K562 (cell line): Measurements from ENCODE around the gene GNAZ. TPM values are rescaled to one million over a fixed set of nuclear protein-coding genes. Genes with fewer than 3 reads are reported as not detected.
A peak's percentile ranks its signal among the peaks of the same experiment; 100 is the strongest.

Source experiments
- ATAC-seq: fragments of 200-7000 bp; cut with Tn5 transposase; 3 replicates; pipeline ENCODE4 v1.9.1; 2020; ENCODE audit warnings: moderate library complexity
- BruUV-seq: library from RNA; stranded (reverse); fragments of 400-500 nt; replicated peaks from 2 replicates; lab custom pipeline; 2021; lab: Mats Ljungman, UMichigan
- CTCF ChIA-PET: fragments of 300-600 bp; formaldehyde crosslinking; extraction: SDS; loops from one replicate; lab custom pipeline; 2021; ENCODE audit warnings: low intra/inter-chr PET ratio; lab: Yijun Ruan, JAX
- POLR2A ChIA-PET: fragments of 300-600, 350-650 bp; sonication (Branson Sonifier 250); formaldehyde crosslinking; extraction: SDS; loops from one replicate; lab custom pipeline; 2021; ENCODE audit warnings: antibody characterized with exemption, inconsistent platforms; lab: Yijun Ruan, JAX
- DNase-seq, 4 experiments: peaks; one replicate each; pipeline versions ENCODE4 v3.0.0 to v3.0.0-alpha.2; 2011 to 2018; ENCODE audit warnings: low spot score in 3 of 4, mixed read lengths in 3 of 4; ENCODE audit errors: extremely low read depth in 1 of 4
- FAIRE-seq: peaks from 2 replicates; lab custom pipeline; 2011; peaks lifted over from hg19 to GRCh38; lab: Jason Lieb, UNC
- H2AFZ ChIP-seq: 2 replicates; pipeline ENCODE4 v1.6.0; 2011; ENCODE audit warnings: low read depth, low read length, control low read depth, inconsistent platforms
- H3K27ac ChIP-seq: fragments of 200-600 bp; 3 replicates; pipeline ENCODE4 v1.8.0; 2011; ENCODE audit warnings: low read depth, mild to moderate bottlenecking, control low read depth, inconsistent platforms, low read length, moderate library complexity, mixed read lengths; ENCODE audit errors: extremely low read depth
- H3K27me3 ChIP-seq, 2 experiments: fragments of 300-600 bp in 1 of 2; 2 replicates in 1 of 2; 3 replicates in 1 of 2; pipeline versions ENCODE4 v1.6.0 to v1.8.0; 2011; ENCODE audit warnings: inconsistent platforms in 2 of 2, low read length in 2 of 2, mild to moderate bottlenecking in 1 of 2, mixed read lengths in 1 of 2, moderate library complexity in 1 of 2; ENCODE audit not compliant: control insufficient read depth in 2 of 2, insufficient read depth in 2 of 2
- H3K36me3 ChIP-seq: fragments of 300-600 bp; 3 replicates; pipeline ENCODE4 v1.8.0; 2011; ENCODE audit warnings: mild to moderate bottlenecking, low read length, inconsistent platforms; ENCODE audit not compliant: control insufficient read depth, insufficient read depth
- H3K4me1 ChIP-seq, 2 experiments: fragments of 200-600 bp in 1 of 2; replicated peaks in 1 of 2; 2 replicates in 1 of 2; 3 replicates in 1 of 2; pipeline versions ENCODE4 v1.5.1 to v1.8.0; 2011; ENCODE audit warnings: inconsistent platforms in 2 of 2, low read length in 2 of 2, mild to moderate bottlenecking in 1 of 2, mixed read lengths in 1 of 2, moderate library complexity in 1 of 2; ENCODE audit not compliant: control insufficient read depth in 2 of 2, insufficient read depth in 2 of 2
- H3K4me2 ChIP-seq: 2 replicates; pipeline ENCODE4 v1.6.1; 2011; ENCODE audit warnings: low read length, control low read depth, inconsistent platforms, mixed read lengths; ENCODE audit not compliant: insufficient read depth
- H3K4me3 ChIP-seq: fragments of 200-600 bp; sonication (generic), shearing (Covaris generic); 2 replicates; pipeline ENCODE4 v1.5.1; 2016; ENCODE audit warnings: control low read depth, inconsistent platforms
- H3K79me2 ChIP-seq: fragments of 200-600 bp; 3 replicates; pipeline ENCODE4 v1.8.0; 2011; ENCODE audit warnings: low read length, inconsistent platforms; ENCODE audit not compliant: control insufficient read depth, insufficient read depth
- H3K9ac ChIP-seq, 2 experiments: 2 replicates each; pipeline versions ENCODE4 v1.6.0 to v1.6.1; 2011; ENCODE audit warnings: low read depth in 2 of 2, low read length in 2 of 2, control low read depth in 1 of 2, inconsistent platforms in 1 of 2, mild to moderate bottlenecking in 1 of 2, mixed read lengths in 1 of 2; ENCODE audit not compliant: insufficient read depth in 1 of 2
- H3K9me1 ChIP-seq: one replicate; pipeline ENCODE4 v1.6.0; 2011; ENCODE audit warnings: inconsistent platforms, mild to moderate bottlenecking, low read length, moderate library complexity; ENCODE audit not compliant: control insufficient read depth, insufficient read depth
- H3K9me3 ChIP-seq: replicated peaks from 2 replicates; pipeline ENCODE4 v1.5.1; 2011; ENCODE audit warnings: low read depth, low read length, inconsistent platforms; ENCODE audit not compliant: control insufficient read depth, insufficient read depth
- H4K20me1 ChIP-seq: replicated peaks from 2 replicates; pipeline ENCODE4 v1.6.1; 2011; ENCODE audit warnings: low read length, inconsistent platforms, mixed read lengths; ENCODE audit not compliant: control insufficient read depth, insufficient read depth
- GTF2F1 ChIP-seq: IDR thresholded peaks from 2 replicates; pipeline ENCODE4 v1.6.1; 2011; ENCODE audit warnings: low read depth, low read length, improper control_type of control experiment
- ZKSCAN1 ChIP-seq: fragments of 150-350 bp; IDR thresholded peaks from 2 replicates; pipeline ENCODE4 v1.6.1; 2016; ENCODE audit warnings: low read depth, low read length
- WGBS: fragments of 100-300 bp; shearing (Covaris generic); methylation state at CpG from one replicate; pipeline ENCODE4 v1.1.6; 2016; ENCODE audit warnings: low coverage, mixed read lengths; ENCODE audit not compliant: insufficient coverage; ENCODE audit errors: missing lambda C conversion rate; 5-methylcytosine and 5-hydroxymethylcytosine counted together
- in situ Hi-C: fragments of 300-500 bp; cut with MboI; formaldehyde crosslinking; loops from 4 replicates; pipeline ENCODE4 v1.15.0; 2018; ENCODE audit warnings: inconsistent platforms, mixed read lengths
- intact Hi-C: fragments of 100-400 bp; cut with micrococcal nuclease; formaldehyde crosslinking; loops from 2 replicates; pipeline ENCODE4 v1.14.2; 2022
- polyA plus RNA-seq, 8 experiments: library from polyadenylated mRNA; depleted of rRNA in 4 of 8; stranded (reverse) in 5 of 8; unstranded in 3 of 8; fragments of >200 nt; fragmentation: Nextera tagmentation in 2 of 8; fragmentation: Illumina TruSeq in 1 of 8; extraction: Ambion mirVana in 2 of 8; extraction: Trizol in 1 of 8; gene quantifications; 2 replicates each; pipeline versions ENCODE4 v1.2.1 to v1.2.3, GENCODE V29; 2011 to 2014; ENCODE audit warnings: inconsistent platforms in 1 of 8, missing spikeins in 1 of 8
- total RNA-seq, 7 experiments: library from RNA; depleted of rRNA in 6 of 7; stranded (reverse); fragments of >200 nt in 6 of 7; fragmentation: Illumina TruSeq in 2 of 7; extraction: Trizol in 2 of 7; gene quantifications; 2 replicates each; pipeline versions ENCODE4 v1.2.1 to v1.2.3, GENCODE V29; 2011 to 2021; ENCODE audit warnings: low replicate concordance in 1 of 7
- TF ChIP-seq, protein P1 (sequence below): IDR thresholded peaks from 2 replicates; pipeline ENCODE4 v1.6.1; 2014; ENCODE audit warnings: antibody characterized with exemption
- TF ChIP-seq, protein P2 (sequence below): conservative IDR thresholded peaks from 2 replicates; pipeline ENCODE4 v1.6.1; 2011; ENCODE audit warnings: low read depth, mild to moderate bottlenecking, low read length; ENCODE audit not compliant: control insufficient read depth

The GNAZ gene
- total and polyA plus RNA-seq, 9 of the 15 experiments (the other 6 are each of a cell fraction or from before 2014, with no cell fraction given), result 0.04 to 0.22 (median 0.13) TPM; not detected in 3

DNA sequence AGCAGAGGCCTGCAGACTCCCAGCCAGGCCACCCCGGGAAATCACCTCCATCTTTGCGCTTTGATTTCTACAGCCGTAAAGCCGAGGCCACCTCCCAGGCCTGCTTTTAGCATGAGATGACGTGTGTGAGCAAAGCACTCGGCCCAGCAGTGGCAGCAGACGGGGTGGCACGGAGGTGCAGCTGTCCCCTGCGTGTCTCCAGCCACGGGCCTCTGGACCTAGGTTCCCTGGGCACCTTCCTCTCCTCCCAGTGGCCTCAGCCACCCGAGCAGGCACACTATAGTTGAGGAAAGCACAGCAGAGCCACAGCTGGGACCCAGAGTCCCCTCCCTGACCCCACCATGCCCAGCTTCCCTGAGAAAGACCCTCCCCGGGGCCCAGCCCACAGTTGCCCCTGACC lies 15.9 kb downstream of the GNAZ start:
- CTCF ChIA-PET, result interaction anchor here (0.6 to 1.1 kb wide), 2 partner anchors 15 to 42 kb away, joined by 3 read pairs; no protein-coding TSS in a partner anchor
- in situ Hi-C loops, result no loop called here
- no peak for ATAC-seq

More for the DNA sequence above, 15.9 kb downstream of the GNAZ start:
- H2AFZ ChIP-seq, result no peak overlapping the region
- H3K9ac ChIP-seq, result peak overlapping the region in 1 of 2 experiments; percentile 80; a peak in 2 of 4 replicates
- peaks cover 17 to 38% of the 10 kb centered on the region in 2 experiments; a peak in 4 of 5 replicates for H3K4me1 ChIP-seq
- no peaks in the 10 kb centered on the region; the same call in 1 of the 2 replicates for H3K9me3 ChIP-seq
- POLR2A ChIA-PET, result interaction anchor here (0.6 to 9.9 kb wide), 7 partner anchors 13 to 566 kb away, joined by 3 to 178 read pairs (median 3); partner anchors contain the start of genes GNAZ and ZNF280A
- TF ChIP-seq, protein P1, sequence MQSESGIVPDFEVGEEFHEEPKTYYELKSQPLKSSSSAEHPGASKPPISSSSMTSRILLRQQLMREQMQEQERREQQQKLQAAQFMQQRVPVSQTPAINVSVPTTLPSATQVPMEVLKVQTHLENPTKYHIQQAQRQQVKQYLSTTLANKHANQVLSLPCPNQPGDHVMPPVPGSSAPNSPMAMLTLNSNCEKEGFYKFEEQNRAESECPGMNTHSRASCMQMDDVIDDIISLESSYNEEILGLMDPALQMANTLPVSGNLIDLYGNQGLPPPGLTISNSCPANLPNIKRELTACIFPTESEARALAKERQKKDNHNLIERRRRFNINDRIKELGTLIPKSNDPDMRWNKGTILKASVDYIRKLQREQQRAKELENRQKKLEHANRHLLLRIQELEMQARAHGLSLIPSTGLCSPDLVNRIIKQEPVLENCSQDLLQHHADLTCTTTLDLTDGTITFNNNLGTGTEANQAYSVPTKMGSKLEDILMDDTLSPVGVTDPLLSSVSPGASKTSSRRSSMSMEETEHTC, result no peak
- TF ChIP-seq ZKSCAN1 (peak; percentile 53; the same call in 1 of the 2 replicates), GTF2F1 (peak; percentile 69; the same call in 1 of the 2 replicates)
- TF ChIP-seq, protein P2, sequence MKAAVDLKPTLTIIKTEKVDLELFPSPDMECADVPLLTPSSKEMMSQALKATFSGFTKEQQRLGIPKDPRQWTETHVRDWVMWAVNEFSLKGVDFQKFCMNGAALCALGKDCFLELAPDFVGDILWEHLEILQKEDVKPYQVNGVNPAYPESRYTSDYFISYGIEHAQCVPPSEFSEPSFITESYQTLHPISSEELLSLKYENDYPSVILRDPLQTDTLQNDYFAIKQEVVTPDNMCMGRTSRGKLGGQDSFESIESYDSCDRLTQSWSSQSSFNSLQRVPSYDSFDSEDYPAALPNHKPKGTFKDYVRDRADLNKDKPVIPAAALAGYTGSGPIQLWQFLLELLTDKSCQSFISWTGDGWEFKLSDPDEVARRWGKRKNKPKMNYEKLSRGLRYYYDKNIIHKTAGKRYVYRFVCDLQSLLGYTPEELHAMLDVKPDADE, result 0 out of 2 replicates have a peak, but pooled peaks have one; percentile 8
- FAIRE-seq (no peak), DNase-seq (peak in 1 of 4 experiments; percentile 51)
- peaks cover 78% of the 10 kb centered on the region for H4K20me1 ChIP-seq
- no TSS peak for BruUV-seq
- peaks cover 70 to 88% of the 10 kb centered on the region in 2 experiments for H3K27me3 ChIP-seq
- no peaks in the 10 kb centered on the region for H3K79me2 ChIP-seq
- H3K4me2 ChIP-seq, result no peak overlapping the region
- H3K36me3 ChIP-seq, result no peaks in the 10 kb centered on the region
- no peak overlapping the region for H3K27ac ChIP-seq
- intact Hi-C loops, result no loop called here
- WGBS, result 9% methylated on average over 12 of the region's 12 CpGs
- H3K4me3 ChIP-seq, result no peak overlapping the region
- H3K9me1 ChIP-seq, result peaks cover 30% of the 10 kb centered on the region
